HepG2 (cell line): Measurements from ENCODE around the gene SLC22A7. TPM values are rescaled to one million over a fixed set of nuclear protein-coding genes. Genes with fewer than 3 reads are reported as not detected.
A peak's percentile ranks its signal among the peaks of the same experiment; 100 is the strongest.

Experiments used
- AKAP8 ChIP-seq: sonication (generic); formaldehyde crosslinking; IDR thresholded peaks from 2 replicates; pipeline ENCODE4 v1.5.1; 2020; ENCODE audit warnings: mild to moderate bottlenecking, missing genetic modification reagents
- CERS6 ChIP-seq: sonication (generic); formaldehyde crosslinking; IDR thresholded peaks from 2 replicates; pipeline ENCODE4 v1.5.0; 2020; ENCODE audit warnings: missing genetic modification reagents
- EP300 ChIP-seq, 3 experiments: sonication (generic) in 1 of 3; formaldehyde crosslinking in 1 of 3; IDR thresholded peaks; 2 replicates each; pipeline versions ENCODE4 v1.5.1 to v1.6.1; 2011 to 2020; ENCODE audit warnings: low read depth in 2 of 3, low read length in 2 of 3, borderline replicate concordance in 1 of 3, improper control_type of control experiment in 1 of 3, mild to moderate bottlenecking in 1 of 3, missing genetic modification reagents in 1 of 3, moderate library complexity in 1 of 3
- GATAD2A ChIP-seq: IDR thresholded peaks from 2 replicates; pipeline ENCODE4 v1.6.1; 2016
- IRF1 ChIP-seq: sonication (generic); formaldehyde crosslinking; IDR thresholded peaks from 2 replicates; pipeline ENCODE4 v1.4.0; 2020; ENCODE audit warnings: low read depth, mild to moderate bottlenecking, missing genetic modification reagents
- KAT8 ChIP-seq: IDR thresholded peaks from 2 replicates; pipeline ENCODE4 v1.6.1; 2016; ENCODE audit warnings: missing genetic modification reagents, missing compliant biosample characterization
- KDM6A ChIP-seq: IDR thresholded peaks from 2 replicates; pipeline ENCODE4 v1.6.1; 2016; ENCODE audit warnings: low read depth
- NFIB ChIP-seq: sonication (generic); formaldehyde crosslinking; IDR thresholded peaks from 2 replicates; pipeline ENCODE4 v1.9.0; 2021; ENCODE audit warnings: missing genetic modification reagents, mild to moderate bottlenecking, borderline replicate concordance
- NFKB2 ChIP-seq: sonication (generic); formaldehyde crosslinking; IDR thresholded peaks from 2 replicates; pipeline ENCODE4 v1.4.0; 2020; ENCODE audit warnings: missing genetic modification reagents, borderline replicate concordance
- NR2F6 ChIP-seq, 2 experiments: IDR thresholded peaks; 2 replicates each; pipeline ENCODE4 v1.6.1; 2016; ENCODE audit warnings: antibody characterized with exemption in 1 of 2, mild to moderate bottlenecking in 1 of 2
- PBX2 ChIP-seq: IDR thresholded peaks from 2 replicates; pipeline ENCODE4 v1.6.1; 2016; ENCODE audit warnings: control low read depth
- PPARG ChIP-seq: conservative IDR thresholded peaks from 2 replicates; pipeline ENCODE4 v1.6.1; 2016; ENCODE audit warnings: missing biosample characterization, missing genetic modification reagents
- PRPF4 ChIP-seq: fragments of 200-400 bp; formaldehyde crosslinking; IDR thresholded peaks from 2 replicates; pipeline ENCODE4 v1.6.1; 2016; ENCODE audit warnings: low read length, low read depth; ENCODE audit not compliant: poor library complexity, severe bottlenecking
- SAFB2 ChIP-seq: sonication (generic); formaldehyde crosslinking; IDR thresholded peaks from 2 replicates; pipeline ENCODE4 v1.5.1; 2020; ENCODE audit warnings: missing genetic modification reagents, low read depth, mild to moderate bottlenecking, borderline replicate concordance
- TARDBP ChIP-seq: sonication (generic); formaldehyde crosslinking; IDR thresholded peaks from 2 replicates; pipeline ENCODE4 v1.8.0; 2022; ENCODE audit warnings: mild to moderate bottlenecking, missing genetic modification reagents
- ZBTB14 ChIP-seq: sonication (generic); formaldehyde crosslinking; IDR thresholded peaks from 2 replicates; pipeline ENCODE4 v1.4.0; 2020; ENCODE audit warnings: missing genetic modification reagents
- ZBTB49 ChIP-seq: sonication (generic); formaldehyde crosslinking; IDR thresholded peaks from 2 replicates; pipeline ENCODE4 v1.4.0; 2020; ENCODE audit warnings: missing genetic modification reagents, borderline replicate concordance
- ZMYM4 ChIP-seq: sonication (generic); formaldehyde crosslinking; IDR thresholded peaks from 2 replicates; pipeline ENCODE4 v1.8.1; 2023; ENCODE audit warnings: mild to moderate bottlenecking, missing genetic modification reagents
- ZNF317 ChIP-seq: sonication (generic); formaldehyde crosslinking; IDR thresholded peaks from 2 replicates; pipeline ENCODE4 v1.5.0; 2020; ENCODE audit warnings: mild to moderate bottlenecking, missing genetic modification reagents
- ZNF335 ChIP-seq: sonication (generic); formaldehyde crosslinking; IDR thresholded peaks from 2 replicates; pipeline ENCODE4 v1.4.0; 2020; ENCODE audit warnings: missing genetic modification reagents
- ZNF75D ChIP-seq: sonication (generic); formaldehyde crosslinking; IDR thresholded peaks from 2 replicates; pipeline ENCODE4 v1.8.1; 2023; ENCODE audit warnings: missing genetic modification reagents, mild to moderate bottlenecking, borderline replicate concordance
- polyA plus RNA-seq, 8 experiments: library from polyadenylated mRNA; depleted of rRNA in 3 of 8; stranded (reverse) in 7 of 8; unstranded in 1 of 8; fragments of >200 nt; fragmentation: Illumina TruSeq in 4 of 8; extraction: Trizol in 4 of 8; gene quantifications; 2 replicates each; pipeline versions ENCODE4 v1.2.1 to v1.2.3, GENCODE V29; 2011 to 2016; ENCODE audit warnings: low read depth in 4 of 8, missing spikeins in 1 of 8, mixed read lengths in 1 of 8; ENCODE audit not compliant: insufficient read depth in 1 of 8
- total RNA-seq, 5 experiments: library from RNA; depleted of rRNA; stranded (reverse); fragments of >200 nt; fragmentation: Illumina TruSeq; extraction: Trizol; gene quantifications; 2 replicates each; pipeline ENCODE4 v1.2.3, GENCODE V29; 2016; ENCODE audit warnings: low read depth in 1 of 5

SLC22A7 gene
- total and polyA plus RNA-seq, 2 of the 13 experiments (the other 11 are each of a cell fraction or from before 2014, with no cell fraction given), result 5.3 to 22.6 TPM

- no peak for TF ChIP-seq PBX2 (CRISPR knock-in tag)
- TF ChIP-seq ZNF75D (CRISPR knock-in tag), result no peak
- 0 out of 2 replicates have a peak, but pooled peaks have one; percentile 61 for TF ChIP-seq ZBTB49 (CRISPR knock-in tag)
- TF ChIP-seq KDM6A, result peak; percentile 70; the same call in 1 of the 2 replicates
- TF ChIP-seq CERS6 (CRISPR knock-in tag), result no peak
- TF ChIP-seq AKAP8 (CRISPR knock-in tag), result no peak
- TF ChIP-seq PRPF4, result no peak
- no peak for TF ChIP-seq SAFB2
- peak; percentile 85; the same call in 1 of the 2 replicates for TF ChIP-seq TARDBP (CRISPR knock-in tag)
- TF ChIP-seq GATAD2A (CRISPR knock-in tag), result peak; percentile 90
- peak; percentile 62 for TF ChIP-seq KAT8 (CRISPR knock-in tag)
- TF ChIP-seq ZBTB14 (CRISPR knock-in tag), result no peak
- TF ChIP-seq NR2F6 (IDR thresholded peaks at IDR 0.05), result no peak; the same call in 1 of the 2 replicates
- TF ChIP-seq NR2F6 (CRISPR knock-in tag; IDR thresholded peaks at IDR 0.05), result peak; percentile 76
- peak; percentile 45; the same call in 1 of the 2 replicates for TF ChIP-seq IRF1 (CRISPR knock-in tag)
- 0 out of 2 replicates have a peak, but pooled peaks have one; percentile 45 for TF ChIP-seq ZNF335
- no peak for TF ChIP-seq ZNF317 (CRISPR knock-in tag)
- peak; percentile 59 for TF ChIP-seq ZMYM4 (CRISPR knock-in tag)
- TF ChIP-seq EP300 (IDR thresholded peaks at IDR 0.05; ENCODE audit: low read depth in 2 of 2, low read length in 2 of 2), result peak in 1 of 2 experiments; percentile 77; a peak in 2 of 4 replicates
- peak; percentile 53 for TF ChIP-seq EP300 (CRISPR knock-in tag; IDR thresholded peaks at IDR 0.05; ENCODE audit: borderline replicate concordance)
- TF ChIP-seq NFKB2 (CRISPR knock-in tag), result no peak; the same call in 1 of the 2 replicates
- no peak for TF ChIP-seq NFIB (CRISPR knock-in tag)
- TF ChIP-seq PPARG (CRISPR knock-in tag), result peak; percentile 84
These were observed 21.3 kb upstream of the SLC22A7 start (continued) for GRCh38 chr6:43276577-43277305.
